Stimulated activated CD4-positive, alpha-beta T cell treated with anti-CD3 and anti-CD28 coated beads, TNF-alpha, amount 100 ng/mL, for 1 hour (primary cell): ENCODE results near the gene NKPD1.

Source experiments
- DNase-seq, 3 donors: peaks; one replicate each; pipeline ENCODE4 v3.0.0-alpha.2; 2020; ENCODE audit warnings: low read depth in 3 of 3, low spot score in 1 of 3

NKPD1 gene

DNA sequence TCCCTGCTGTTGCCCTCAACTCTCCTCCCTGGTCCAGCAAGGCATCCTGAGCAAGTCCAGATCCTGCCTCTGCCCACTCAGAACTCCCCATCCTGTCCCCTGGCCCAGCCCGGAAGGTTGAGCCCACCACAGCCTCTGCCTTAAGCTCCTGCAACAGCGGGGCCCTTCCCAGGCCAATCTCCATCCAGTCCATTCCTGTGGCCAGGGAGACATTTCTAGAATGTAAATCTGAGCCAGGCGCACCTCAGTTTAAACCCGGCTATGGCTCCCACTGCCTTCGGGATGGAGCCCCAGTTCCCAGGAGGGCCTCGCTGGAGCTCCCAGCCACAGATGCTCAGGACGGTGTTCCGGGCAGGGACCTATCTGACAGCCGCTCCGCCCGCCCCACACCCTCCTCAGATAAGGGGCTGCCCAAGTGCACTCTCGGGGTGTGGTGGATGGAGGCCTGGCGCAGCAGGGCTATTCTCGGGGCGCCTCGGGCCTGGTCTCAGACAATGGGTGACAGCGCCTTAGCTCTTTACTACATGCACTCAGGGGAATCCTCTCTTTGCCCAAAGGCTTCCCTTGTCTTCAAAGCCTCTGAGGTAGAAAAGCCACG, 11.9 kb upstream of the NKPD1 start:
- no peak for DNase-seq

DNA sequence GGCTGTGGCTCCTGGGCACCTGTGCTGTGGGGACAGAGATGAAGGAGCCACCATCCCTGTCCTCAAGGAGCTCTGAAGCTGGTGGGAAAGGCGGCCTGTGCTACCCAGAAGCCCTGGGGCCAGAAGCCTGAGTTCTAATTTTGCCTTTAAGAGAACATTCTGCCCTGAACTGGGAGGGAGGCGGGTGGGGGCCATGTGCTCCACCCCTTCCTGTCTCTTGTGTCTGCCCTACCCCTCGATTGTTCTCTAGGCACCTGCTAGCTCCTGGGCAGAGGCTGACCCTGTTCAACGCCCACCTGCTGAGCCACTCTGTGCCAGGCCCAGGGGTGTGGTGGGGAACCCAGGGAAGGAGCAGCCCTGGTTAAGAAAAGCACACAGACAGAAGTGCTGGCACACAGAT, 11.4 kb upstream of the NKPD1 start:
- DNase-seq = no peak

DNA sequence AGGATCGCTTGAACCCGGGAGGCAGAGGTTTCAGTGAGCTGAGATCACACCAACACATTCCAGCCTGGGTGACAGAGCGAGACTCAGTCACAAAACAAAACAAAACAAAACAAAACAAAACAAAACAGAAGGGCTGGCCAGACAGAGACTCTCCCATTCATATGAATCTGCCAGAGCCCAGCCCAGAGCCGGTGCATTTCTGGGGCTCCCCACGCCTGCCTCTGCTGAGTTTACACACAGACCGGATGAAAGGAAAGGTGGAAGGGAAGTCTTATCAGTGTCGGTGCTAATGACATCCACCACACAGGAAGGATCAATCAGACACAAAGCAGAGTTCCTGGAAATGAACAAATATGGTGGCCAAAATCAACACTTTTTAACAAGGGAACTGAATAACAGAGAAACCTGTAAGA, 10.4 kb upstream of the NKPD1 start:
- DNase-seq = no peak

DNA sequence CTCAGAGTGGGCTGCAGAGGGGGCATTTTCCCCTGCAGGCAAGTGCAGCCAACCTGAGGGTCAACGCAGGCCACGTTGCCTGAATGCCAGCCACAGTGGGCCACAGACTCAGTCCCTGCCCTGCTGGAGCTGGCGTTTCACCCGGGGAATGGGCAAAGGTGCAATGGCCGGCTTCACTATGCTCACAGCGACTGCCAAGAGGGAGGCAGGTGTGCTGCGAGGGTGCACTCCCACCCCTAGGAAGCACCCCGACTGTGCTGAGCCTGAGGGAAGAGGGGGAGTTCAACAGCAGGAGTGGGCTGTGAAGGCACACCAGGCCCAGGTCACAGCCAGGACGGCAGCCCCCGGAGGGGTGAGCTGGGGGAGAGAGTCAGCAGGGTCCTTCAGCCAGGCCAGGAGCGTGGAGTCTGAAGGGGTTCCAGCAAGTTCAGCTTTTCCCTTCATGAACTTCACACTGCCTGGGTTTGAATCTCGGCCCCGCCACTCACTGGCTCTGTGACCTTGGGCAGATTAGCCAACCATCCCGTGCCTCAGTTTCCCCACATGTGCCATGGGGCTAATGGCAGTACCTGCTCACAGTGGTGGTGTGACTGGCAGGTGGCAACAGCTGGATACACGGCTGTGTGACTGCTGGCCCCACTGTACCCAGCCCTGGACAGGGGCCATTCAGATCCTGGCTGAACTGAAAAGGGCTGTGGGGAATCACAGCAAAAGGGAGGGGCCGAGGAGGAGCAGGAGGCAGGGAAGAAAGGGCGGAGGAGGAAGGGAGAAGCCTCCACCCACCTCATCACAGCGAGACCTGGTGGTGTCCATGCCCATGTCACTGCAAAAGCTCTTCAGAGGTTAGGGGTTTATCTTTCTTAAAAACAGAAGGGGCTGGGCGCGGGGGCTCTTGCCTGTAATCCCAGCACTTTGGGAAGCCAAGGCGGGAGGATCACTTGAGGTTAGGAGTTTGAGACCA, 9.6 kb upstream of the NKPD1 start:
- no peak for DNase-seq

DNA sequence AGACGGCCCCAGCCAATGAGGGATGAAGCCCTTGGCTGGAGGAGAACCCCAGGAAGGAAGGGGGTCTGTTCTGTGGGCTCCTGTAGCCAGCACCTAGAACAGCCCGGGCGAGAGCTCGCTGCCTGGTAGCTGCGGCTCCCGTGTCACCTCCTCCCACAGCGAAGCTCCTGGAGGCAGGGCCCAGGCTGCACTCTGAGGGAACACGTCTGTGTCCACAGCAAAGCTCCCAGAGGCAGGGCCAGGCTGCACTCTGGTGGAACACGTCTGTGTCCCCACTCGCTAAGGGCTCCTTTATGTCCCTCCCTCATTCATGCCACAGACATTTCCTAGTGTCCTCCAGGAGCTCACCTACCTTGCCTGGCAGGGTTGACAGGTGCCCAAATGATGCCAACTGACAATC, 8.8 kb upstream of the NKPD1 start:
- no peak for DNase-seq

DNA sequence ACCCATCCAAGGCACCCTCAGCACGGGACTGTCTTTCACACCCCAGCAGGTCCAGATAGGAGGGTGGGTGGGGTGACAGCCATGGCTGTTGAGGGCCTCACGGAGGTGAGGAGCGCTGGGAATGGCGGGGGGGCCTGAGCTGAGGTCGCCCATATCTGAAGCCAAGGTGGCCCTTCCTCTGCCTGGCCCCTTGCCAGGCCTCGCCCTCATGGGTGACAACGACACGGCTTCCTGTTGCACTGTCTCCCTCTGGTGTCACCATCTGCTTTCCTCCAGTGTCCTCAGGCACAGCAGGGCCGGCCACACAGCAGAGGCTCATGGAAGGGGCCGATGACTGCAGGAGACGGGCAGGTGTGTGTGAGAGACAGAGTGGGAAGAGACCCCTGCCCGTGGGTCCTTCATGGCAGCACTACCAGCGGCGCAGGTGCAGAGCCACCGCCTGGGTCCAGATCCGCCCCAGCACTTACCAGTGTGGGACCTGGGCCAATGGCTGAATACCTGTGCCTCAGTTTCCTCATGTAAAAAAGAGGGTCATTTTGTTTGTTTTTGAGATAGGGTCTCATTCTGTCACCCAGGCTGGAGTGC, 8.1 kb upstream of the NKPD1 start:
- no peak for DNase-seq

DNA sequence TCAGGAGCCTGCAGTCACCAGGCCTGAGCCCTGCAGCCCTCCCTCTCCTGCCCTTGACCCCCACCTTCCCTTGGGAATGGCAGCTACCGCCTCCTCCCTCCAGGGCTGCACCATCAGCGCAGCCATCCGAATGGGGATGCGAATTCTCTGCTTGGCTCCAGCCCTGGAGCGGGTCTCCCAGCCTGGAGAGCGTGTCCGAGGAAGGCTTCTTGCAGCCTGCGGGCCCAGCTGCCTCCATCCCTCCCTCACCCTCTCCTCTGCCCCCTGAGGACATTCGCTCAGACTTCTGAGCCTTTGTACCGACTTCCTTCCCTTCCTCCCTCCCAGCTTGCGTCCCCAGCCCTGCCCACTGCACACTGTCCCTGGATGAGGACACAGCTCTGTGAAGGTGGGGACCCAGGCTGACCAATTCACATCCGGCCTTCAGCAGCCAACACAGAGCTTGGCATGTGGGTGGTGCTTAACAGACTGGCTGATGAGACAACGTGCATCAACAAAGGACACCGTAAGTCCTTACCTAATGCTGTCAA, 6.0 kb upstream of the NKPD1 start:
- DNase-seq = no peak

DNA sequence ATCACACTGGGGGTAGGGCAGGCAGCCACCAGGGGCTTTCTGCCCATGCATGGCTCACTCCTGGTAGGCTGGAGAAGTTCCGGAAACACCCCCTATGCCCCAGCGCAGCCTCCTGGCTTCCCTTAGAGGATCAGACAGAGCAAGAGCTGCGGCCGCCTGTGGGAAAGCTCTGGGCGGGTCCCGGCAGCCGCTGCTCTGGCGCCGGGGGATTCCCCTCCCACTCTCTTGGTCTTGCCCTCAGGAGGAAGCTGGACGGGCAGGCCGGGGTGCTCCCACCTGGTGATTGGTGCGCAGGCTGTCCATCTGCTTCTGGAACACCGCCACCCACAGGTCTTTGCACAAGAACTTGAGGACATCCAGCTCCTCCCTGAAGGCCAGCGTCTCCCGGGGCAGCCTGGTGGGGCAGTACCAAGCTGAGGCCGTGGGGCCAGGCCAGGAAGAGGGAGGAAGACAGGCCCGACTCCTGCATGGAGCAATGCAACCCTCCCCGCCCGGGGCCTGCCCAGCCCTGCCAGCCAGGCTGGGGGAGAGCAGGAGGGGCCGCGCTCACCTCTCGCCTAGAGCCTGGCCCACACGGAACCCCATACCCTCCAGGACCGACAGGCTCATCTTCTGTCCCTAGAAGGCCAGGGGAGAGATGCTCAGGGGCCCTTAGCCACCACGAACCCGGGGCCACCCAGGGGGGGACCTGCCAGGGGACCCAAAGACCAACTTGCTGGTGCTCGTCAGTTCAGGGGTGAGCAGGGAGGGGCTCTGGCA, 4.0 kb upstream of the NKPD1 start:
- peak in 1 of 3 donors; percentile 30 for DNase-seq

DNA sequence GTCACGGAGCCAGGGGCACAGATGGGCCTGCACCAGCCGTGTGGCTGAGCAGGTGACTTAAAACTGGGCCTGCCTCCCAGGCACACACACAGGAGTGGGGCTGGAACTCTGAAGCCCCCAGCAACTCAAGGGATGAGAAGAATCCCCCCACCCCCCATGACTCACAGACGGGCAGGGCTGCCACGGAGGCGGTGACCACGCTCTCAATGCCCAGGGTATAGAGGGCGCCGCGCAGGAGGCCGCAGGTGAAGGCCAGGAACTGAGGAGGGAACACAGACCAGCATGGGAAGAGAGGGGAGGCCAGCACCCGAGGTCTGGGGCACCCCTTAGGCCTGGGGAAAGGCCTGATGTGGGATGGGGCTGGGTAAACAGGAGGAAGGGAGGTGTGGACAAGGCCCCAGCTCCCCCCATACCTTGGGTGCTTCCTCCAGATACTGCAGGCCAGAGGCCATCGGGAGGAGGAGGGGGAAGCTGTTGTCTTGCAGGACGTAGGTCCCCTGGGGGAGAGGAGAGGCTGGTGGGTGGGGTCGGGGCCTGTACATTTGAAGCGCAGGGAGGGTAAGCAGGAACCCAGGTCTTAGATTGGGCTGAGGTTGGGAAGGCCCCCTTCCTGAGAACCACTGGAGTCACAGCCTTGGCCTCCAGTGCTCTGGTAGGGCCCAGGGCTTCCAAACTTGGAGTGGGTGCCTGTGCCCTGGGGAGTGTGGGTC, 3.1 kb upstream of the NKPD1 start:
- DNase-seq = no peak

DNA sequence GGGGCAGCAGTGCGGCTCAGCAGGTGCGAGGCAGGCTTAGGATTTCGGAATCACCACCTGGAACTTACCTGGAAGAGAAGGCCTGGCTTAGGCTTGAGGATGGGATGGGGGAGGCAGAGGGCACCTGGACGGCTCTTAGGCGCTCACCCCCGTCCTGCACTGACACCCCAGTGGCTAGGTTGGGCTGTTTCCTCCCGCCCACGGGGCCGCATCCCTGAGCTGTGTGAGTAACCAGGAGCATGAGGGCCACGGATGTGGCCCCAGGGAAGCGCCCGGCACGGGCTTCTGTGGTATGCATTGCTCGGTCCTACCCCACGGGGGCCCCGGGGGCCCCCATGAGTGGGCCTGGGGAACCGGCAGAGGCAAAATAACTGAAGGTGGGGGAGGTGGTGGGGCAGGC, 2.4 kb upstream of the NKPD1 start:
- DNase-seq = no peak

DNA sequence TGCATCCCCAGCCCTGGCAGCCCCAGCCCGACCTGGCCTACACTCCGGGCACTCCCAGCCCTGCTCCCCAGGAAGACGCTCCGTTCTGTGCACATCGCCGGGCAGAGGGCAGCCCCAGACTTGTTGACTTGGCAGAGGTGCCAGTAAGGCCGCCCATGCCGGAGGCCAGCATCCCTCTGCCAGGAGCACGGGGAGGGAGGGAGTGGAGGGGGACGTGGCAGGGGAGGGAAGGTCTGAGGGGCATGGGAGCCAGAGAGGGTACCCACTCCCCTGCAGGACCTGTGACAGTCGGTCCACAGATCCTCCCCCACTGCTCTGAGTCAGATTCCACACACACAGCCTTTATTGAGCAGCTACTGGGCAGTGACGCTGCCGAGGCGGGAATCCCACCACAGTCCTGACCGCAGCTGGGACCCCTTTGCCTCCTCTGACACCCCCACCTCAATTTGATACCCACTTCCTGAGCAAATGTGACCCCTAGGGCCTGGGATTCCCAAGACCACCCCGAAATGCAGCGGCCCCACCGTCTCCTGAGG, 1.9 kb upstream of the NKPD1 start:
- no peak for DNase-seq

DNA sequence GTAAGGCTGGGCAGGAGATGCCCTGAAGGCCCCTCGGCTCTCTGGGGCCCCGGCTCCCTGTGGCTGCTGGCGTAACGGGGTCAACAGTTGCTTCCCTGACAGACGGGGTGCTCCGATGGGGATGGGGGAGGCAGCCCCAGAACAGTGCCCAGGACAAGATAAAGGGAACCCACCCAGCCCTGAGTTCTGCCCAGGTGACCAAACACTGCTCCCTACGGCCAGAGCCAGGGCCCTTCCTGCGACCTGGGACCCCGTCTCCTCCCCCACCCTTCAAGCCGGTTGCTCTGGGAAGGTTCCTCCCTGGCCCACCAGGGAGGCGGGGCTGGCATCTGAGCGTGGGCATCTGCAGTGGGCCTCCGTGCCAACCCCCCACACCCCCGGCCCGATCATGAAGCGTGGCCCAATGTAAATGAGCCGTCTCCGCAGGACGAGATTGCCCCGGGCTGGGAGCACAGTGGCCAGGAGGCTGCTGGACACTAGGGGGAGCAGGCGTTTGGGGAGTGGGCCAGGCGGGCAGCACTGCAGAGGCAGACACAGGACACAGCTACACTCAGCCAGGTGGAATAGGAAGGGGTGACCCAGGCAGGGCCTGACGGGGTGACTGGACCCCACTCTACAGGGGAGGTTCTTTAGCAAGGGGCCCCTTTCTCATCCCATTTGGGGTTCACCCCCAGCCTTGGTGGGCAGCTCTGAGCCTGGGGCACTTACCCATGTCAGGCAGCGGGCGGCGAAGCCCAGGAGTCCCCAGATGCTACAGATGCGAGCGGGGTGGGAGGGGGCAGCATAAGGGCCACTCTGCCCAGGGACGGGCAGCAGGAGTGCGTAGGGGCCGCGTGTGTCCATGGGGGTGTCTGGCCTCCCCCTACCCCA, 1.2 kb upstream of the NKPD1 start:
- no peak for DNase-seq

DNA sequence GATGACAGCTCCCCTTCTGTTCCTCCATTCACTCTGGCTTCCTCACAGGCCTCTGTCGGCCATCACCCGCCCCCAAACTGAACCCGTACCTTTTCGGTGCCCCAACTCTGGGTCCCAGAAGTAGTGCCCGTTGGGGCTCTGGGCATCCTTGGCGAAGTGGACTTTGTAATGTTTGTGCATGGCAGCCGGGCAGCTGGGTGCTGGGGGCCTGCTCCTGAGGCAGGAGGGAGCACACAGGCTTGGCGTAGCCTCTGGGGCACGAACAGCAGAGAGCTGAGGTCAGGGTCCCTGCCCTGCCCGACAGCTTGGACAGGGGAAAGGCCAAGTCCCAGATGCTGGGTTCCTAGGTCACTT, 834 bp downstream of the NKPD1 start:
- DNase-seq = no peak

DNA sequence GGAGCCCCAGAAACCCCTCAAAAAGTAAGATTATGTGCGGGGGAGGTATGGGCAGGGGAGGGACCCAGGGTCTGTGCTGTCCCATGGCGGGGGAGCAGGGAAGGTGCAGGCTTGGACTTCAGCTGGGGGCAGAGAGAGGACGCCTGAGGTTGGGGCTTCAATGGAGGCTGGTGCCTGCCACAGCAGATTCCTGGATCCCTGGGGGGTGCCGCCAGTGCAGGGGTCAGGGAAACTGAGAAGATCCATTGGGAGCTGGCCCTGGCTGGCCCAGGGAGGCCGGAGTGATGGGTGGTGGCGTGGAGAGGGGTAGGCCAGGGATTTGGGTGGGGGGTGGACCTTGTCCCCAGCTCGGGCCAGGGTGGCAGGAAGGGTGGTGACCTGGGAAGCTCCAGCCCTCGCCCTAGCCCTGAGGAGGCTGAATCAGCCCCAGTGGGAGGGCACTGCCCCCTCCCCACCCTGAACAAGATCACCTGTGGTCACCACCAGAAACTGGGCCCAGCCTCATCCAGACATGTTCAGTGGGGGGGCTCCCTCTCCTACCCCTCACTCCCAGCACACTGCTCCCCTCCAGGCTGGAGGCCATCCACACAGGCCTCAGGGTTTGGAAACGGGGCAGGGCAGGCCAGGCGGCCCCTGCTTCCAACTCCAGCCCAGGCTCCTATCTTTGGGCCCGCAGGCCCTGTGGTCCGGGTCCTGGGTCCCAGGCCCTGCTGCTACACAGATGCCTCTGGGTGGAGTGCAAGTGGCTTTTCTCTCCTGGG, 1.4 kb downstream of the NKPD1 start:
- no peak for DNase-seq

DNA sequence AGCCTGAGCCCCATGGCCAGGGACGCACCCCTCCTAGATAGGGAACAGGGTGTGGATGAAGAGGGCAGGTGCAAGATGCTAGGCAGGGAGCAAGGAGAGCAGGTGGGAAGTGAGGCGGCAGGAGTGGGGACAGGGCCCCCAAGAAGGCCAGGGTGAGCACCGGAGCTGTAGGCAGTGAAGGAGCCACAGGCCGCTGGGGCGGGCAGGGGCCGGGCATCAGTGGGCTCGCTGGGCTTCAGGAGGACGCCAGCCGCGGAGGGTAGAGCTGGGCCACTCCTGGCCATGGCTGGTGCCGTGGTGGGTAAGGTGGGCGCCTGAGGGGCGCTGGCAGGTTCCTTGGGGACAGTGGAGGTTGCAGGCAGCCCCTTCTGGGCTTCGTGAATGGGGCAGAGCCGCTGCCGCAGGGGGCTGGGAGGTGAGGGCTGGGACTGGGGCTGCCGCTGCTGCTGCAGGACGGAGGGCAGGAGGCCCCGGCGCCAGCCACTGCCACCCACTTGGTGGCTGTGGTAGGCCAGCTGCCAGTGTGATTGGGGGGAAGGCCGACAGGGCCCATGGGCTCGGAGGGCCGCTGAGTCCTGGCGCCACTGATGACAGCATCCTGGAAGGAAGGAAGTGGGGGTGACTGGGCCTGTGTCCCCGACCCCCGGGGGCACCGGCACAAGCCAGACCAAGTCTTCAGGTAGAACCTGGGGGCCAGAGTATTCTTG, 2.1 kb downstream of the NKPD1 start:
- DNase-seq = no peak

DNA sequence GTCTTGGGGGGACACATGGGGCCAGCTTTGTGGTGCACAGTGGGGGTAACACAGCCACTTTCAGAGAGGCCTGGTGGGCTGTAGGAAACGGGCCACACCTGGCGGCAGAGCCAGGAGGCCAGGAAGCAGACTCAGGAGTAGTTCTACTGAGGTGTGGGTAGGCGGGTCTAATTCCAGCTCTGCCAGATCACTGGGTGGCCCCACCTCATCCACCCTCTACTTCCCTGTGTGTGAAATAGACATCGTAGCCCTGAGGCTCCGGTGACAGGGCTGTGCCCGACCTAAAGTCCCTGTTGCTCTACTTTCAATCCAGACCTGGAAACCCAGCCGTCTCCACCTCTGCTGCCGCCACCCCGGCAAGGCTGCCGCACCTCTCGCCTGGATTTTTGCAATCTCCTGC, 4.0 kb downstream of the NKPD1 start:
- no peak for DNase-seq

DNA sequence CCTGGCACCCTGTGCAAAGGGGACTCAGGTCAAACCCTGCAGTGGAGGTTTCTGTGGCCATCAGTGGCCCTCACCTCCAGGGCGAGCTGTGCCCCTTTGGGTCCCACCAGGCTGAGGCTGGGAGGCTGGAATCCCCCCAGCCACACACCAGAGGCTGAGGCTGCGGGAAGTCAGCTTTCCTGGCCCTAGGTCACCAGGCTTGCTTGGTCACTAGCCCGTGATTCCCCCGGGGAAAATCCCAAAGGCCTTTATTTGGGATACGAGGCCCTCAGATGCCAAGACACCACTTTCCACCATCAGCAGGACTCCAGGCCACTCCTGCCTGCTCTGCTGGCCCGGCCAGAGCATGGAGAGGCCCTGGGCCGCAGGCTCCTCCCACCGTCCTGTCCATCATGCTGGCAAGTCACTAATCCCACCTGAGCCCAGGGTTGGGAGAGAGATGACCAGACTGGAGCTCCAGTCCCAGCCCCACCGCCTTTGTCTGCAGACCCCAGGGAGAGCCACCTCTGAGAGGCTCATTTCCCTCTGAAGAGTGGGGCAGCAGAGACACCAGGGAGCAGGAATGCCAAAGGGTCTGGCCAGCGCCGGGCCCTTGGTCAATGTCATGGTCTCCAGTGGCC, 4.7 kb downstream of the NKPD1 start:
- no peak for DNase-seq
